ENCODE results near the gene GFY.

The GFY gene

DNA sequence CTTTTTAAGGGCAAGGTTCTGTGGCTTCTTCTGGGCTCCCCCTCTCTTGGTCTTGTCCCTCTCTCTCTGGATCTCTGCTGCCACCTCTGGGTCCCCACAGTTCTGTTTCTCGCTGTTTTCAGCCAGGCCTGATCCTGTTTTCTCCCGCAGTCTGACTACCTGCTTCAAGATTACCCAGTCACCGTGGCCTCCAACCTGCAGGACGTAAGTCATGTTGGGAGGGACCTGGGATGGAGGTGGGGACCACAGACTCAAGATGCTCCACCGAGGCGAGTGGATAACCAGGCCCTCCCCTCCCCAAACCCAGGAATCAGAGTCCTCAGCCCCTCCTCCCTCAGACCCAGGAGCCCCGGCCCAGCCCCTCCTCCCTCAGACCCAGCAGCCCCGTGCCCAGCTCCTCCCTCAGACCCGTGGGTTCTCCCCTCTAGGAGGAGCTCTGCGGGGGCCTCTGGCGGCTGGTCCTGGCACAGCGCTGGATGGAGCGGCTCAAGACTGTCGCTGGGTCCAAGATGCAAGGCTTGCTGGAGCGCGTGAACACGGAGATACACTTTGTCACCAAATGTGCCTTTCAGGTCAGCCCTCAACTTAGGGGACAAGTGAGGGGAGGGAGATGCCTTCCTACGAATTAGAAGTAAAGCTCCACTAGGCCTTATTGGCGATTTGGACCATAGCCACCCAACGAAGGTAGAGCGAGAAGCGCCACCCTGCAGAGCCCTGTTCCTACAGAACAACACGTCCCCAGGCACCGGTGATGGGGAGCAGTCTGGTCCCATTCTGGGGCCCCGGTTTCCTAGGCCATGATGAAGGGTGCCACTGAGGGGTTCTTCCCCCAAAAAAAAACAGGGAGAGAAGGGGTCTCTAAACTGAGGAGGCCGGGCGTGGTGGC, 51.0 kb downstream of the GFY start:
- H3K27ac ChIP-seq: no peak overlapping the region

More for the DNA sequence above, 51.0 kb downstream of the GFY start:
- TF ChIP-seq, protein P1, sequence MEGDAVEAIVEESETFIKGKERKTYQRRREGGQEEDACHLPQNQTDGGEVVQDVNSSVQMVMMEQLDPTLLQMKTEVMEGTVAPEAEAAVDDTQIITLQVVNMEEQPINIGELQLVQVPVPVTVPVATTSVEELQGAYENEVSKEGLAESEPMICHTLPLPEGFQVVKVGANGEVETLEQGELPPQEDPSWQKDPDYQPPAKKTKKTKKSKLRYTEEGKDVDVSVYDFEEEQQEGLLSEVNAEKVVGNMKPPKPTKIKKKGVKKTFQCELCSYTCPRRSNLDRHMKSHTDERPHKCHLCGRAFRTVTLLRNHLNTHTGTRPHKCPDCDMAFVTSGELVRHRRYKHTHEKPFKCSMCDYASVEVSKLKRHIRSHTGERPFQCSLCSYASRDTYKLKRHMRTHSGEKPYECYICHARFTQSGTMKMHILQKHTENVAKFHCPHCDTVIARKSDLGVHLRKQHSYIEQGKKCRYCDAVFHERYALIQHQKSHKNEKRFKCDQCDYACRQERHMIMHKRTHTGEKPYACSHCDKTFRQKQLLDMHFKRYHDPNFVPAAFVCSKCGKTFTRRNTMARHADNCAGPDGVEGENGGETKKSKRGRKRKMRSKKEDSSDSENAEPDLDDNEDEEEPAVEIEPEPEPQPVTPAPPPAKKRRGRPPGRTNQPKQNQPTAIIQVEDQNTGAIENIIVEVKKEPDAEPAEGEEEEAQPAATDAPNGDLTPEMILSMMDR (conservative IDR thresholded peaks at IDR 0.05): peak; percentile 20; the same call in 1 of the 2 replicates

Measured in VCaP (cell line).